Vagina (tissue), 2 donors: ENCODE results near the gene TRIM24. TPM values are rescaled to one million over a fixed set of nuclear protein-coding genes. Genes with fewer than 3 reads are reported as not detected.

Experiments used
- DNase-seq, 2 donors: peaks; one replicate each; pipeline ENCODE4 v3.0.0-alpha.2; 2017; ENCODE audit errors: extremely low spot score in 2 of 2
- H3K27ac ChIP-seq: fragments of 200-600 bp; sonication (generic); one replicate; pipeline ENCODE4 v1.5.1; 2019
- H3K27me3 ChIP-seq: fragments of 200-600 bp; sonication (generic); one replicate; pipeline ENCODE4 v1.5.1; 2019
- H3K36me3 ChIP-seq, 2 donors: fragments of 200-600 bp; sonication (generic); one replicate each; pipeline ENCODE4 v1.5.1; 2017 to 2019
- H3K4me1 ChIP-seq: fragments of 200-600 bp; sonication (generic); one replicate; pipeline ENCODE4 v1.5.1; 2019
- H3K4me3 ChIP-seq, 2 donors: fragments of 200-600 bp; sonication (generic); 1 replicate in 1 of 2; 2 replicates in 1 of 2; pipeline ENCODE4 v1.5.1; 2016 to 2019
- H3K9me3 ChIP-seq: fragments of 200-600 bp; sonication (generic); one replicate; pipeline ENCODE4 v1.5.1; 2019
- CTCF ChIP-seq, 3 experiments: fragments of 450-650 bp in 2 of 3; fragments of 200-600 bp in 1 of 3; sonication (generic) in 1 of 3; IDR thresholded peaks; one replicate each; pipeline ENCODE4 v1.5.1; 2017 to 2019; ENCODE audit warnings: antibody characterized with exemption in 3 of 3, mild to moderate bottlenecking in 2 of 3, moderate library complexity in 2 of 3
- POLR2A ChIP-seq, 2 donors: fragments of 450-650 bp; IDR thresholded peaks; one replicate each; pipeline ENCODE4 v1.6.1; 2017; ENCODE audit warnings: antibody characterized with exemption in 2 of 2, mild to moderate bottlenecking in 2 of 2, moderate library complexity in 2 of 2
- POLR2AphosphoS5 ChIP-seq, 2 donors: sonication (generic); formaldehyde crosslinking; IDR thresholded peaks; one replicate each; pipeline ENCODE4 v1.9.0; 2017; ENCODE audit warnings: antibody characterized with exemption in 2 of 2, mild to moderate bottlenecking in 2 of 2, low read depth in 1 of 2; ENCODE audit not compliant: insufficient read depth in 1 of 2
- intact Hi-C: fragments of 100-400 bp; cut with DNase I; formaldehyde crosslinking; loops from one replicate; pipeline ENCODE4 v1.15.1; 2023
- total RNA-seq: library from RNA; depleted of rRNA; stranded (reverse); fragments of >200 nt; gene quantifications from one replicate; pipeline ENCODE4 v1.2.3, GENCODE V29; 2016

Gene TRIM24
- total RNA-seq, 1 donor from 2014 or later, result 12.5 TPM

GRCh38 chr7:138575897-138576428 lies 115.9 kb downstream of the TRIM24 start:
- intact Hi-C loops, result no loop called here
- no peak overlapping the region for H3K4me3 ChIP-seq
- no peak for DNase-seq
- no peaks in the 10 kb centered on the region for H3K4me1 ChIP-seq
- H3K9me3 ChIP-seq, result no peaks in the 10 kb centered on the region
- peaks cover 0 to 71% of the 10 kb centered on the region in 2 donors for H3K36me3 ChIP-seq
- H3K27ac ChIP-seq, result no peak overlapping the region
- no peaks in the 10 kb centered on the region for H3K27me3 ChIP-seq
- TF ChIP-seq CTCF (IDR thresholded peaks at IDR 0.05) (no peak), POLR2AphosphoS5 (IDR thresholded peaks at IDR 0.05; ENCODE audit: insufficient read depth in 1 of 2, low read depth in 1 of 2) (no peak), POLR2A (IDR thresholded peaks at IDR 0.05) (no peak)

- no peak for TF ChIP-seq POLR2AphosphoS5 (IDR thresholded peaks at IDR 0.05; ENCODE audit: insufficient read depth in 1 of 2, low read depth in 1 of 2)
- TF ChIP-seq CTCF (IDR thresholded peaks at IDR 0.05), result no peak
- no peak for TF ChIP-seq POLR2A (IDR thresholded peaks at IDR 0.05)
- Histone ChIP-seq H3K9me3 (no peaks in the 10 kb centered on the region), H3K4me3 (no peak overlapping the region), H3K27me3 (no peaks in the 10 kb centered on the region), H3K4me1 (no peaks in the 10 kb centered on the region), H3K36me3 (peaks cover 0 to 70% of the 10 kb centered on the region in 2 donors), H3K27ac (no peak overlapping the region)
- DNase-seq, result no peak
- intact Hi-C loops, result no loop called here
Measured at GRCh38 chr7:138579136-138579535, 119.1 kb downstream of the TRIM24 start.

GRCh38 chr7:138579671-138580070 lies 119.6 kb downstream of the TRIM24 start:
- intact Hi-C loops, result no loop called here
- H3K4me3 ChIP-seq, result no peak overlapping the region
- TF ChIP-seq POLR2AphosphoS5 (IDR thresholded peaks at IDR 0.05; ENCODE audit: insufficient read depth in 1 of 2, low read depth in 1 of 2), result no peak
- TF ChIP-seq CTCF (IDR thresholded peaks at IDR 0.05), result no peak
- no peak for TF ChIP-seq POLR2A (IDR thresholded peaks at IDR 0.05)
- H3K36me3 ChIP-seq, result peaks cover 0 to 75% of the 10 kb centered on the region in 2 donors
- no peaks in the 10 kb centered on the region for H3K4me1 ChIP-seq
- H3K9me3 ChIP-seq, result no peaks in the 10 kb centered on the region
- no peak for DNase-seq
- no peak overlapping the region for H3K27ac ChIP-seq
- H3K27me3 ChIP-seq, result no peaks in the 10 kb centered on the region

- H3K27ac ChIP-seq, result no peak overlapping the region
- H3K27me3 ChIP-seq, result no peaks in the 10 kb centered on the region
- intact Hi-C loops, result no loop called here
- TF ChIP-seq CTCF (IDR thresholded peaks at IDR 0.05), result no peak
- no peak for TF ChIP-seq POLR2A (IDR thresholded peaks at IDR 0.05)
- no peak for TF ChIP-seq POLR2AphosphoS5 (IDR thresholded peaks at IDR 0.05; ENCODE audit: insufficient read depth in 1 of 2, low read depth in 1 of 2)
- H3K9me3 ChIP-seq, result no peaks in the 10 kb centered on the region
- no peak overlapping the region for H3K4me3 ChIP-seq
- peaks cover 0 to 79% of the 10 kb centered on the region in 2 donors for H3K36me3 ChIP-seq
- H3K4me1 ChIP-seq, result no peaks in the 10 kb centered on the region
- no peak for DNase-seq
Measured at GRCh38 chr7:138581065-138581464, 121.0 kb downstream of the TRIM24 start.

- Histone ChIP-seq H3K27ac (no peak overlapping the region), H3K27me3 (no peaks in the 10 kb centered on the region), H3K9me3 (no peaks in the 10 kb centered on the region), H3K4me3 (no peak overlapping the region), H3K4me1 (no peaks in the 10 kb centered on the region), H3K36me3 (peaks cover 0 to 53% of the 10 kb centered on the region in 2 donors)
- intact Hi-C loops, result no loop called here
- no peak for TF ChIP-seq POLR2A (IDR thresholded peaks at IDR 0.05)
- TF ChIP-seq CTCF (IDR thresholded peaks at IDR 0.05), result no peak
- no peak for TF ChIP-seq POLR2AphosphoS5 (IDR thresholded peaks at IDR 0.05; ENCODE audit: insufficient read depth in 1 of 2, low read depth in 1 of 2)
- no peak for DNase-seq
Measured at GRCh38 chr7:138584283-138584682, 124.2 kb downstream of the TRIM24 start.
